H1 (cell line): ENCODE data around the gene MAP3K15. TPM values are rescaled to one million over a fixed set of nuclear protein-coding genes. Genes with fewer than 3 reads are reported as not detected.

Experiments used
- CBX8 ChIP-seq: fragments of 300-800, 300-1000 bp; sonication (generic); IDR thresholded peaks from 2 replicates; pipeline ENCODE4 v1.7.1; 2016; ENCODE audit warnings: low read depth, low read length, borderline replicate concordance
- JUN ChIP-seq: IDR thresholded peaks from 2 replicates; pipeline ENCODE4 v1.6.1; 2011; ENCODE audit warnings: low read depth, mild to moderate bottlenecking, improper control_type of control experiment, low read length
- SIRT6 ChIP-seq: IDR thresholded peaks from one replicate; pipeline ENCODE4 v1.7.1; 2012; ENCODE audit warnings: low read length, inconsistent platforms
- SRF ChIP-seq: IDR thresholded peaks from 2 replicates; pipeline ENCODE4 v1.6.1; 2011; ENCODE audit warnings: mild to moderate bottlenecking, low read depth, low read length, moderate library complexity
- polyA plus RNA-seq, 7 experiments: library from polyadenylated mRNA; depleted of rRNA in 3 of 7; stranded (reverse) in 5 of 7; unstranded in 2 of 7; fragments of >200 nt in 5 of 7; fragments of 200-250 nt in 2 of 7; gene quantifications; 1 replicate in 5 of 7; 2 replicates in 1 of 7; 4 replicates in 1 of 7; pipeline versions ENCODE4 v1.2.1 to v1.2.3, GENCODE V29; 2011 to 2013; ENCODE audit warnings: missing spikeins in 2 of 7, mixed read lengths in 2 of 7
- total RNA-seq: library from RNA; stranded (reverse); fragmentation: NEBNext Ultra II Directional; extraction: Animal tissue kit (Norgen Biotek cat#: 25700); gene quantifications from 2 replicates; pipeline ENCODE4 v1.2.1, GENCODE V29; 2021

Gene MAP3K15
- total and polyA plus RNA-seq, 2 of the 8 experiments (the other 6 are each of a cell fraction or from before 2014, with no cell fraction given), result 1.8 to 2.4 TPM

DNA sequence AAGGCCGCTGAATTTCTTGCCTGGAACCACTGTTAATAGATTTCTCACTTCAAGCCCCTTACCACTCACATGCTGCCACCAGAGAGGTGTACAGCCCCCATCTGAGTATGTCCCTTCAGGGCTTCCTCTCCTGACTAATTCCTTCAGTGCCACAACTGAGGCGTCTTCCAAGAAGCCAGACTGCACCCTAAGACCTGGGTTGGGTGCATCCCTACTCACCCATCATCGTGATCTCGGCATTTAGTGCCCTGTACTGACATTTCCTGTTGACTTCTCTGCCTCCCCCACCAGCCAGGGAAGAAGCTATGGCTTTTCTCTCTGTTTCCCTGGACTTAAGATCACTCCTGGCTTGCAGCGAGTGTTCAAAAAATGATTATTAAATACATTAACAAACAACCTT is 40.4 kb upstream of the MAP3K15 start (continued):
- TF ChIP-seq JUN, result no peak
- no peak for TF ChIP-seq SIRT6
- no peak for TF ChIP-seq SRF
- no peak for TF ChIP-seq CBX8
- TF ChIP-seq, all 59 proteins: peak for 0
